ENCODE measurements around the gene ERBB4.
"Not testable (repeated sequence)": the region's sequence is repeated elsewhere in the genome, so short reads cannot be mapped to it uniquely, and the experiment has no call there.

The ERBB4 gene

GRCh38 chr2:211591426-211591825 is 947.2 kb downstream of the ERBB4 start:
- no peak for DNase-seq (ENCODE audit: low read depth)

DNA sequence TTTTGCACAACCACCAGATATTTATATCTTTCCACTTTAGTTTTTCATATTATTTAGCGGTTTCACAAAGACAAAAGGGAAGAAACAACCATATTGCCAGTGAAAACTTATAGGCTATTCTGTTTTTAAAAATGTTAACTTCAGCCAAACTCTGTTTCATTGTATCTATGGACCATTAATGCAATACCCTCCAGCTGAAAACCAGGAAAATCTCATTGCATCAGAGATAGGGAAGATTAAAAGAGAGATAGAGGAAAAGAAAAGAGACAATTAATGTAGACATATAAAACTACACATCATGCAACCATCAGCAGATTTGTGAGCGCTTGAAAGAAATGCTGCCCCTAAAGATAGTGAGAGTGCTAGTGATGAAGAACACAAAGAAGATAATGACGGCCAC is 970.2 kb downstream of the ERBB4 start:
- no peak for DNase-seq (ENCODE audit: low read depth)

DNA sequence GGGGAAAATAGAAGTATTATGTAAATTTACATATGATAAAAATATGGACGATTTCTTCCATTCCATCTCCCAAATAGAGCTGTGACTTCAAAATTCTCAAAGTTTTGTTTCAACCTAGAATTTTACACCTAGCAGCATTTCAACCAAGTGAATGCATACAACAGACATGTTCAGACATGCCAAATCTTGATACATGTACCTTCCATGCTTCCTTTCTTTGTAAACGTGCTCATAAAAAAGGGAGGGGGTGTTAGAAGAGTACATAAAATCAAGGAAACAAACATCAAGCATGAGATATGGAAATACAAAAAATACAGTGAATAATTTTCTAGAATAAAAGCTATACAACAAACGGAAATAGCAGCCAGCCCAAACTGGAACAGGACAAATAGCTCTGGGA is 974.2 kb downstream of the ERBB4 start:
- DNase-seq (ENCODE audit: low read depth) = no peak

- DNase-seq (ENCODE audit: low read depth) = no peak
Measured at GRCh38 chr2:211545582-211545981, 993.0 kb downstream of the ERBB4 start.

GRCh38 chr2:211534632-211535031 is 1004.0 kb downstream of the ERBB4 start:
- no peak for DNase-seq (ENCODE audit: low read depth)

DNA sequence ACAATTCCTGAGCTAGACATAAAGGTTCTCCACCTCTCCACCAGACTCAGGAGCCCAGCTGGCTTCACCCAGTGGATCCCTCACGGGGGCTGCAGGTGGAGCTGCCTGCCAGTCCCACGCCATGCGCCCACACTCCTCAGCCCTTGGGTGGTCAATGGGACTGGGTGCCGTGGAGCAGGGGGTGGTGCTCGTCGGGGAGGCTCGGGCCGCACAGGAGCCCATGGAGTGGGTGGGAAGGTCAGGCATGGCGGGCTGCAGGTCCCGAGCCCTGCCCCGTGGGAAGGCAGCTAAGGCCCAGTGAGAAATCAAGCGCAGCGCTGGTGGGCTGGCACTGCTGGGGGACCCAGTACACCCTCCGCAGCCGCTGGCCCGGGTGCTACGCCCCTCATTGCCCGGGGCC is 1014.4 kb downstream of the ERBB4 start:
- not testable (repeated sequence) for DNase-seq (ENCODE audit: low read depth)

DNA sequence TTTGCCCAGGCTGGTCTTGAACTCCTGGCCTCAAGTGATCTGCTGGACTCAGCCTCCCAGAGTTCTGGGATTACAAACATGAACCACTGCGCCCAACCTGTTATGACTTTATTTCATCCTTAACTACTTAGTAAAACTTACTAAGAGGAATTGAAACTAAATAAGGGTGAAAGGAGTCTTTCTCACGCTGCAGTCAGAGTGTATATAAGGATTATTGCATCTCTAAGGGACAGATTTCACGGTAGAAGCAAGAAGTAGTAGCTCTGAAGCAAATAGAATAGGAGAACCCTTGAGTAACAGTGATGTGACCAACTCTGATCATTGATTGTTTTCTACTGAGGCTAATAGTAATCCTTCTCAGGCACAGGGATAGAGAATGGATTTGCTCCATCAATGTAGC is 1022.1 kb downstream of the ERBB4 start:
- DNase-seq (ENCODE audit: low read depth) = no peak

DNA sequence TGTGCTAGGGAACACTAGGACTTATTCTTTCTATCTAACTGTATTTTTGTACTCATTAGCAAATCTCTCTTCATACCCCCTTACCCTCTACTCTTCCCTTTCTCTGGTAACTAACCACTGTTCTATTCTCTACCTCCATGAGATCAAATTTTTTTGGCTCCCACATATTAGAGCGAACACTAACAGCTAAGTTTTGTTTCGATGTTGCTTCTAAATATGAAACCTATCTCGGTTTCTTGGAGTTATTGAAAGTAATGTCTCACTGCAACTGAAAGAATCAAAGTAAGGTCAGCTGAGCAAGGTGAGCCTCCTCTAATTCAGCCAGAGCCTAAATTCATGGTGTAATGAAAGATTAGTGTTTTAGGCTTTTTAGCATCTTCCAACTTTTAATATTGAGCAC is 1024.6 kb downstream of the ERBB4 start:
- DNase-seq (ENCODE audit: low read depth) = no peak

- no peak for DNase-seq (ENCODE audit: low read depth)
Measured at GRCh38 chr2:211513446-211513845, 1025.2 kb downstream of the ERBB4 start.

- no peak for DNase-seq (ENCODE audit: low read depth)
Measured at GRCh38 chr2:211512806-211513205, 1025.8 kb downstream of the ERBB4 start.

- no peak for DNase-seq (ENCODE audit: low read depth)
Measured at GRCh38 chr2:211503856-211504255, 1034.7 kb downstream of the ERBB4 start.

GRCh38 chr2:211503198-211503597 is 1035.4 kb downstream of the ERBB4 start:
- no peak for DNase-seq (ENCODE audit: low read depth)

DNA sequence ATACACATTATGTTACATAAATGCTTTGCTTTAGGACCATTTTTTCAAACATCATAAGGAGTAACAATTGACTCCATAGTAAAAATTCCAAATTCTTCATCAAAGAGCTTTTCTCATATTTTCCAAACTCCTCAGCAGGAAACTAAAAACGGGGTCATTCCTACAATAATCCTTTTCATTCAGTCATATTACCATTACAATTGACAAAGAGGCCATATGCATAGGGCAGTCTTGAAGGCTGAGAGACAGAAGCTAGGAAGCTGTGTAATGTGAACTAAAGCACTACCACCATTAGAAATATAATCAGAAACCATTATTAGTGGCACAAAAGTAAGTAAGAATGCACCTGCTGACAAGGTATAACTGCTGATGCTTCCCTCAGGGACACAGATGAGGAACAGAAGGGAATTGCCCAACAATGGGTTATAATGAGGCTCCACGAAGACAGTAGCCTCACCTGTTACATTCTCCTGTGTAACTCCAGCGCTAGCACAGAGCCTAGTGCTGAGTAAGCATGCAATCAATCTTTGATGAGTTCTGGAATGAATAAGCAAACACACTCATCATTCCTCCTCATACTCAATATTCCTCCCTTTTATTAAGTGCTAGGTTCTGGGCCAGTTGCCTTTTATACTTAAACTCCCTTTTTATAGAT is 1039.9 kb downstream of the ERBB4 start:
- DNase-seq (ENCODE audit: low read depth) = no peak

DNA sequence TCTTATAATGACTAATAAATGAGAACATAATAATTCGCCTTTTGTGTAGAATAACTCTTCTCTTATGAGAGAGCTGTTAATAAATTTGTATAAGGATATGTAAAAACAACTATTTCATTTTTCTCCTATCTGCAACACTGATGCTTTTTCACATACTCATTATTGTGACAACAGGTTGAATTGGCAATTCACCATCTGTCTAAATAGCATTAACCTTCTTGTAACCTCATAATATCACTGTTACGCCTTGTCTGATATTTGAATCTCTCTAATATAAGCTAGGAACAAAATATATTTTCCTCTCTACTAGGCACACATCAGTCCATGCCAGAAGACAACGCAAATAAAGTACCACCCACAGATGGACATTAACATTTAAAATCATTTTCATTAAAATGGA is 1043.3 kb downstream of the ERBB4 start:
- no peak for DNase-seq (ENCODE audit: low read depth)

DNA sequence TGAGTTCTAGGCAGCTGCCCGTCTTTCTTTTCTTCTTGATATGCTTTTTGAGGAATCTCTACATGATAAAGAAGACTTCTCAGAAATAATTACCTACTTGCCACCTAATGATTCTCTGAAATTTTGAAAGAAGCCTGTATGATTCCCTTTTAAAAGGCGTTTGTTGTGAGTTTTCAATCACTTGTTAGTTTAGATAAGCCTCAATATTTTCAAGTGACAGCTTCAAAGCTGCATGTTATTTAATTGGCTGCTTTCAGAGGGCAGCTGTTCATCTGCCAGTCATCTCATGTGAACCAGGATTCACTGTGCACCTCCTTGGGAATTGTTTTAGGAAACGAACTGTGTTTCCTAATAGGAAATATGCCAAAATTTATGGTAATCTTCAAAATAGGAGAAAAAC is 1044.1 kb downstream of the ERBB4 start:
- no peak for DNase-seq (ENCODE audit: low read depth)

GRCh38 chr2:211494085-211494484 is 1044.5 kb downstream of the ERBB4 start:
- DNase-seq (ENCODE audit: low read depth) = no peak

DNA sequence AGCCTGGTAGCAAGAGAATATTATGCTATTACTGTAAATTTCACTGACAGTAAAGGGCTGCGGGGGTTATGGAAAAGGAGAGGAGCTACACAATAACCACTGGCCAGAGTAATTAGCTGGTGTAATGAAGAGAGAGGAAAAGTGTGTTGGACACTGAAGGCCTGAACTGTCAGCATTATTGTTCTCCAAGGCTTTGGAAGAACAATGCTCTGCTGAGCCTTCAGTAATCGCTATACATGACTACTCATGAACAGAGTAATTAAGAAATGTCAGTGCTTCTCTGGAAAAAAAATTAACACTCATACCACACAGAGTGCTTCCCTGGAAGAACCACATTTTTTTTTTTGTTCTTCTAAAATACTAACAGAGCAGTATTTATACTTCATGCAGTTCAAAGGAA is 1050.9 kb downstream of the ERBB4 start:
- no peak for DNase-seq (ENCODE audit: low read depth)

GRCh38 chr2:211479536-211480150 is 1059.0 kb downstream of the ERBB4 start:
- DNase-seq (ENCODE audit: low read depth) = no peak

- no peak for DNase-seq (ENCODE audit: low read depth)
Measured at GRCh38 chr2:211477537-211478275, 1060.9 kb downstream of the ERBB4 start.

DNA sequence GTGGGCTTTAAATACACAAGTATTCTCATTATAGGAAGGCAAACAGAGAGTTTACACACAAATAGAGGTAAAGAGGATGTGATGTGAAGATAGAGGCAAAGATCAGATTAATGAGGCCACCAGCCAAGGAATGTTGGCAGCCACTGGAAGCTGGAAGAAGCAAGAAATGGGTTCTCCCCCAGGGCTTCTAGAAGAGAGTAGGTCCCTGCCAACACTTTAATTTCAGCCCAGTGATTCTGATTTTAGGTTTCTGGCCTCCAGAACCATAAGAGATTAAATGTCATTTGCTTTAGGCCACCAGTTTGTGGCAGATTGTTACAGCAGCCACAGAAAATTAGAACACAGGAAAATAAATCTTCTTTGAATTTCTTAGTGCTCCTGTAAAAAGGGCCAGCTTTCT is 1065.5 kb downstream of the ERBB4 start:
- DNase-seq (ENCODE audit: low read depth) = no peak

DNA sequence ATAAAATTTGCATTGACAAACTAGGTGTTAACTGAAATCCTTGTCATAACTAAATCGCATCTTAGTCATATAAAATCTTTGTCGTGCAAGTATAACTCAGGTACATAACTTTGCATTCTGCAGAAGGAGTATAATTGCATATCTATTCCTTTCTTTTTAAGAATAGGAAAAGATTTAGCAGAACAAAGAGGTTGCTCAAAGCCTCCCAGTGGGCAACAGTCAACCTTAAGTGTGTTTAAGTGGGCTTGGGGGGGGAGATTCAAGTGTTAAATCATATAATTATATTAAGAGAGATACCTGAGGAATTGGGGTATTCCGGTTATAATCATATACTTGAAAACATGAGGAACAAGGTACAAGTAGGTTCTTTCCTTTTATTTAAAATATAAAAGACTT is 1068.9 kb downstream of the ERBB4 start:
- no peak for DNase-seq (ENCODE audit: low read depth)

DNA sequence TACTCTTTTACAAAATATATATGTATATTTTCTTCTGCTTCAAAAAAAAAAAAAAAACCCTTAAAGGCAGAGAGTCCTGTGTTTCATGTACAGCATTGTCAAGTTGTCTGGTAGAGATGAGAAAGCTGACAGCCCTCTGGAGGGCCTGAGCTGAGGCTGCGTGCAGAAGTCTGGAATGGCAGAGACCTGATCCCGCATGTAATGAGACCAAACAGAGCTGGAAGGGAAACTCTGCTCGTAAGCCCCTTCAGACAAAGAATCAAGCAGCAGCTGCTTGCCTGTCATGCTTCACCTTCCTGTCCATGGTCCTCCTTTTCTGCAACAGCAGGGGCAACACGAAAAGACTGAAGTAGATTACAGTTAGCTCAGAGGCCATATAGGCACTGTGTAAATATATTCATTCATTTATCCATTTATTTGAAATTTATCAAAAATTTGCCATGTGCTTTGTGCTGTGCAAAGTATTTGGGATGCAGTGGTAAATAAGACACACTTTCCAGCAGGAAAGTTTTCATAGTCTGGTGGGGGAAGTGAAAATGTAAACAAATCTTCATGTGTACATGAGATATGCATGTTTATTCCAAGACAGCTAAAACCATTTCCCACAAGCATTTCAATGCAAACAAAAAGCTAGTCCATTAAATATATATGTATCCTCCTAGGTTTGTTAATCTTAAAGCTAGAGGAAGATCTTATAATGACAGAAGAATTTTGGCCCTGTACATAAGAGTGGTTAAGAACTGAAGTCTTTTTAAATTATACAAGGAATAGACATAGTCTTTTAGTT is 1069.5 kb downstream of the ERBB4 start:
- no peak for DNase-seq (ENCODE audit: low read depth)

GRCh38 chr2:211468217-211468616 is 1070.4 kb downstream of the ERBB4 start:
- DNase-seq (ENCODE audit: low read depth) = no peak

Measured in iris pigment epithelial cell (primary cell).